GM18873 (cell line): ENCODE results near the gene ADGRL3.

Experiments
- ATAC-seq: cut with Tn5 transposase; IDR thresholded peaks from one replicate; pipeline ENCODE4 v1.9.1; 2021; ENCODE audit warnings: mild to moderate bottlenecking, moderate library complexity, moderate number of reproducible peaks; ENCODE audit not compliant: unreplicated experiment, low FRiP score

The ADGRL3 gene

DNA sequence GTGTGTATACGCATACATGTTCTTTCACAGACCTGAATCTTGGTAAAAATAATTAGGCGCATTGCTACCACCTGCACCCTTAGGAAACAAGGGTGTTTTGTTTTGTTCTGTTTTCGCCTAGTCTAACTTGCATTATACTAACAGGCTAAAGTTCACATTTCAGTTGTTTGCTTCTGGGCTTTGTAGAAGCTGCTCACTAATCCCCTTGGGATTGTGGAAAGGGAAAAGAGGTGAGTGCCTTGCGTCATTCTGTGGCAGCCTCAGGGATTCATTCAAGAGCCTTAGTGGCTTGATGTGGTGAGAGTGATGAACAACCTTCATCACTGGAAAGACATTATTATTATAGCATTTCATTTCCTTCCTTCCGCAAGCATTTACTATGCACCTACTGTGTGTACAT, 331.1 kb downstream of the ADGRL3 start:
- ATAC-seq = no peak

DNA sequence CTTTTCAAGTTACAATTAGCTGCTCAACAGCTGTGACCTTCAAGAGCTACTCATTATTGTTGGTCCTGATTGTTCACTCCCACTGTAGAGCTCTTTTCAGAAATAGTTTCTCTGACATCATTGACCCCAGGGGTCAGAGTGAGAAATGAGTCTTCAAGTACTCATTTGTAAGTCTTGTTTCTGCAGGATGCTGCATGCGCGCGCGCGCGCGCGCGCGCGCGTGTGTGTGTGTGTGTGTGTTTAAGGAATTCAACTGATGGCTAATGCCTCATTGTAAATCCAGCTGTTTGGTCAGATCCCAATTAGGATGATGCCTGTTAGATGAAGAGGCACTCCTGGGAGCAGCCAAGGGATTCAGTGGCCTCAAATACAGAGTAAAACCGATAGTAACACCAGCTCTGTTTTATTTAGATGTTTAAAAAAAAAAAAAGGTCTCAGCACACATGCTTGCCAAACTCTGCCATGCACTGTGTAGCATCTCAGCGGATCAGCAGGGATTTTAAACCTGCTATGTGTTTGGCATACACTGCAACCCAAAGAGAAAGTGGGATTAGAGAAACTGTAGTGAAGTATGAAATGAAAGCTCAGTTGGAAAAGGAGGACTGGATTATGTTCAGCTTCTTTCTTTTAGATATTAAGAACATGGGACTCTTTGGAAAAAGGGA, 332.3 kb downstream of the ADGRL3 start:
- no peak for ATAC-seq

DNA sequence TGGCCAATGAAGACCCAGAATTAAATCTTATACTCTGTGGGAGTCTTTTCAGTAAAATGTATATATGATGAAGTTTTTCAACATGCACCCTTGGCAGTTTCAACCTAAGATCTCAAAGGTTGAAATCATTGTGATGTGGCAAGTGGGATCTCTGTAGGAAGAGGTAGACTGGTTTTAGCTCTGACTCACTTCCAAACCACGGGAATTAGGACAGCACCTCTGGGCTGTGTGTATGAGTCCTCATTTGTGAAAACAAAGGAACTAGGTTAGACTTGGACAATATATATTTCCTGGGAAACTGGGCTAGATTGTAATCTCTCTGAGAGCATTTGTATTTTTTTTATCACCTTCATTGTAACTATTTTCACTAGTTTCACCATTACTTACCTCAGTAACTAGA, 333.0 kb downstream of the ADGRL3 start:
- ATAC-seq = no peak

DNA sequence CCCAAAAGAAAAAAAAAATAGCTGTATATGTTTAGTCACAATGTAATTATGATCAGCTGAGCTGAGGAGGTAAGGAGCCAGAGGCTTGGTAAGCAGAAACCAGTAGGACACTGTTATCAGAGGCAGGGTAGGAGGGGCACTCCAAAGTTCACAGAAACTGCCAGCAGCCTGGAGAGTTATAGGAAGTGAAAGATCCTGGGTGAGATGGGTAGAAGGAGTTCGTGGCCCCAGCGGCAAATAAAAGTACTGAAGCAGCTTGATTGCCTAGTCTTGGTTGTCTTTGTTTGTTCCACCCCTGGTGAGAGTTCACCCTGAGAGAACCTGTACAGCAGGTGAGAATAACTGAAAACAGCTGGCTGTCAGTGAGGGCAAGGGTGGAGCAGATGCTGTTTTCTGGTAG, 340.8 kb downstream of the ADGRL3 start:
- ATAC-seq = no peak

DNA sequence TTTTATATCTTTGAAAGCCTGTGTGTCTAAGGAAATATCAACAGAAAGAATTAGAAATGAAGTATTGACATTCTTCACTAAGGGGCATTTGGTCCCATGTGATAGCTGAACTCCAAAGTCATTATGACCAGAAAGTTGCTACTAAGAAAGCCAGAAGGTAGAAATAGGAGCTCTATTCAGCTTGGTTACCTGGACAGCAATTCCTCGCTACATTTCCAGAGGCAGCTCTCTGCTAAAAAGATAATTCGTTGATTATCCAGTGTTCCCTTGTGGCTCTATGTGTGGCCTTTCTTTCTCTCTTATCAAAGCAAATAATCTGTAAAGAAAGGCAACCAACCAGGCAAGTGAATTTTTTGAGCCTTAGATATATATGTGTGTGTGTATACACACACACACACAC, 341.3 kb downstream of the ADGRL3 start:
- ATAC-seq = no peak

DNA sequence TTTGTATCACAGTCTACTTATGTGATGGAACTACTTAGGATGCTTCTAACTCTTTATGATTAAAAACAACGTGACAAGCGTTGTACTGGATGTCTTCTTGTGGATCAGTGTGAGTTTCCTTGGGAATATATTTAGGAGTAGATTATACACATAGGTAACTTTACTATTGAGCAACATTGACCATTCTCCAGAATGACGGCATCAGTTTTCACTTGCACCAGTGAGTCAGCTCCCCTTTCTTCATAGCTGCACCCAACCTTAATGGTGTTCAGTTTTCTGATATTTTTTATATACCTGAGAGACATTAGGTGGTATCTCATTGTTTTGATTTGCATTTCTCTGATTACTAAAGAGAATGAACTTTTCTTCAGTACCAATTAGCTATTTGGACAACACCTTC, 343.9 kb downstream of the ADGRL3 start:
- ATAC-seq = no peak

DNA sequence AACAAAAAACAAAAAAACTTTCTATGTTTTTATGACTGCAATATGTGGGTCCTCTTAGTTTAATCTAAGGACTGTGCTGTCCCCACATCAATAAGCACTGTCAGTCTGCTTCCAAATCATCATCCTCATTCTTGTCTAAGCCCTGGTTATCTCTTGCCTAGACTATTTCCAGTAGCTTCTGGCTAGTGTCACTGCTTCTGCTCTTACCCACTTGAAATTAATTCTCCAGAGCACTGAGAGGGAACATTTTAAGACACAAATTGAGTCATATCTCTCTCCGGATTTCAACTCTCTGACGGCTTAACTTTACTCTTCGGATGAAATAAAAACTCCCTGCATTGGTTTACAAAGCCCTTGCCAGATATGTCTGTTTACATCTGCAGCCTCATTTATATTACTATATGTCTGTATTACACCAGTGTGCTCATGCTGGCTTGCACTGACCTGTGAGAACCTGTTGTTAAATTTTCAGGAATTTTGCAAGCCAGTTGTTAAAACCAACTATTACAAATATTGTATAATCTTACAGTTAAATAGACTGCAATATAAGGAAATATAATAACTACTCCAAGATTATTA, 345.9 kb downstream of the ADGRL3 start:
- no peak for ATAC-seq

DNA sequence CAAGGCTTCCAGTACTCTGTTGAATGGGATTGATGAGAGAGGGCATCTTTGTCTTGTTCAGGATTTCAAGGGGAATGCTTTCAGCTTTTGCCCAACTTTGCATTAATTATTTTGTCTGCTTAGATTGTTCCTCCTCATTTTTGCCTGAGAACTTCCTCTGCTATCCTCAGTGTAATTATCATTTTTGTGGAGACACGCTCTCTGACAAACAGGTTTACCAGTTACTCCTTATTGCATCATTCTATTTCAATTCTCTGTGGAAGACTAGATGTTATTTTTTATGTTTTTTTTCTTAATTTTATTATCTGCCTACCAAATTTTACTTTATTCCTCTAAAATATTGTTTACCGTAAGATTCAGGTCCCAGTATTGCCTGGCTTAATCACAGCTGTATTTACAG, 349.2 kb downstream of the ADGRL3 start:
- no peak for ATAC-seq

DNA sequence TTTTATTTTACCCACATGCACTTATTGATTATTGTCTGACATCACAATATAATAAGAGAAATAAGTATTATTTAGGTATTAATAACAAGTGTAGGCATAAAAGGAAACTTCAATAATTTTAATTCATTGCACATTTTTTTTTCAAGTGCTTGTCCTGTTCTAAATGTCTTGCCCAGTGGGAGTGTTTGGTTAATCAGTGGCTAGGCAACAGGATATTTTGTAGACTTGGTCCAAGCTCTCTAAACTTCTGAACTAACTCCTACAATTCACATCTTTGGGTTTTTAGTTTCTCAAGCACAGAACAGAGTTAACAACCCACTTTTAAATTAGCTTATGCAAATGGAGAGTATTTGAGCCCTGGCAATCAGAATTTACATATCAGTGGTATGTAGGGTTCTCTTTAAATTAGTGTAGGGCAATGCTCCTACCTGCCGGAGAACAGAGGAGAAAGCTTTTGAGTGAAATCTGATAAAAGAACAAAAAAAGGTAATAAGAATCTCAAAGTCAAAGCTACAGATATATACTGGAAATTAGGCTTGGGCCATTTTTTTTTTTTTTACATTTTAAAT, 353.5 kb downstream of the ADGRL3 start:
- no peak for ATAC-seq

DNA sequence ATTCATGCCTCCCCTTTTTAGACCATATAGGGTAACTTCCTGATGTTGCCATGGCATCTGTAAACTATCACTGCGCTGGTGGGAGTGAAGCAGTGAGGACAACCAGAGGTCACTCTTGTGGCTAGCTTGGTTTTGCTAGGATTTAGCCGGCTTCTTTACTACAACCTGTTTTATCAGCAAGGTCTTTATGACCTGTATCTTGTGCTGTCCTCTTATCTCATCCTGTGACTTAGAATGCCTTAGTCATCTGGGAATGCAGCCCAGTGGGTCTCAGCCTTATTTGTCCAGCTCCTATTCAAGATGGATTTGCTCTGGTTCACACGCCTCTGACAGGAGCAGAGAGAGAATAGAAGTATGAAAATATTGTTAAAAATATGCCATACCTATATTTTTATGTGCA, 355.7 kb downstream of the ADGRL3 start:
- ATAC-seq = no peak

DNA sequence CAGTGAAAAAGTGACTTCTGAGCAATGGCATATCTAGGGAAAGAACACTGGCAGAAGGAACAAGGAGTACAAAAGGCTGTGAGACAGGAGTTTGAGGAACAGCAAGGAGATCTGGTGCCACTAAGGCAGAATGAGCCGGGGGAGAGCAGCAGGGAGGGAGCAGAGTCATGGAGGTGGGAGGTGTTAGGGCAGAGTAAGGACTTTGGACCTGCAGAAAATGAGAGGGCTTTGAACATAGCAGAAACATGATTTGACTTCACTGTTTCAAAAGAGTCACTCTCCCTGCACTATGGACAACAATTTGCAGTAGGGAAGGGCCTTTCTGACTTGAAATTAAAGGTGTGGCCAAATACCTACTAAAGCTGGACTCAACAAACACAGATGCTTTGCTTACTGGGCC, 356.2 kb downstream of the ADGRL3 start:
- no peak for ATAC-seq

DNA sequence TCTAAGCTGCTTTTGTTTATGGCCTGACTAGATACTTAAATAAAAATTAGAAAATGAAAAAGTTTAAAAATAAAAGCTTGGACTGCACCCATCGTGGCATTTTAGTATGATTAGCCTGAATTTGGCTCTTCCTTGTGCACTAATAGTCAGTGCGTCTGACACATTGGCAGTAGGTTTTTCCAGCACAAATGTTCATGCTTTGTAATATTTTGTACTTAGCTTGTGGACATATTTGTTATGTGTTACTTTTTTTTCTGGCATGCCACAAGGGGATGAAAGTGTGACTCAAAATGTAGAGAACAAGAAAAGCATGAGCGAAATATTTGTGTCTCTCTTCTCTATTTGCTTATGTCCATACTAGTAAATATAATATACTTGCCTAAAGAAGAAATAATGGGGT, 359.3 kb downstream of the ADGRL3 start:
- no peak for ATAC-seq

DNA sequence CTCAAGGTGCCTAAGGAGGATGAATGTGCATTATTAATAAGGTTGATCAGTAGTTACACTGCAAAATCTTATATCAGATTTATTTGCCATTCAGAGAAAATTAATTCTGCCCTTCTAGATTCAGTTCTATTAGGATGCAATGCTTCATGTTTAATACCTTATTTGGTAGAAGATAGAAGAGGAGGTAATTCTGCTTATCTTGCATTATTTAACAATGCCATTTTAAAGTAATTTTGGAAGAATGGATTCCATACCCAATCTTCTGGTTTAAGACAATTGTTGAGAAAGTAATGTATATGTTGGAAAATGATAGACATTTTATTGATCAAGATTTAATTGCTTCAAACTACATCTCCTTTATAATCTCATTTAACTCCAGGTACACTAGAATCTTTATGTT, 360.9 kb downstream of the ADGRL3 start:
- no peak for ATAC-seq

DNA sequence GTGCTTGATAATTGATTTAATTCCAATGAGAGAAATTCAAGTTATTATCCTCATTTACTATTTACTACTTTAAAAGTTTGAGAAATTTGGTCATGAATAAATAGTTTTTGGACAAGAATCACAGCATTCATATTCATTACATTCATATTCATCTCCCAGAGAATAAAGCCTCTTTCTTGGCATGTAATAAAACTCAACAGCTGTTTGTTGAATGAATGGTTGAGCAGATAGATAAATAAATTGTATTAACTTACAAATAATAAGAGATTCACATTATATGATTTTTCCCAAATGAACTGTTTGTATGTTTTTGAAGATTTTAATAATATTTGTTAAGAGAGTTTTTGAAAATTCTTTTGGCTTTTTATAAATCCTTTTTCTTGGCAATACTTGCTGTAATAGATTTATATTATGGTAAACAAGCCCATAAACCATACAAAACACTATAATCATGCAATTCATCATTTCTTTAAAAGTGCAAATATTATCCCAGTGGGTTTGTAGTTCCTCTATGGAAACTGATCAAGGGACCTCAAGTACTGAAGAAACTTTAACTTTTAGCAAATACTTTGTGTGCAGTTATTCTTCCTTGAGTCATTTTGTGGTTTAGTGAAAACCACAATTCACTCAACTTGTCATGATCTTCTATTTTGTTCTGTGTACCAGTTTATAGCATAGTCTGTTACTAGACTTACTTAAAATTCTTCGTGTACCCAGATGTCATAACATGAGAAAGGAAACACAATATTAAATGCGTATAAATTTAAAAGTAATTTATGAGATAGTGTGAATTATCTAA, 371.8 kb downstream of the ADGRL3 start:
- no peak for ATAC-seq

DNA sequence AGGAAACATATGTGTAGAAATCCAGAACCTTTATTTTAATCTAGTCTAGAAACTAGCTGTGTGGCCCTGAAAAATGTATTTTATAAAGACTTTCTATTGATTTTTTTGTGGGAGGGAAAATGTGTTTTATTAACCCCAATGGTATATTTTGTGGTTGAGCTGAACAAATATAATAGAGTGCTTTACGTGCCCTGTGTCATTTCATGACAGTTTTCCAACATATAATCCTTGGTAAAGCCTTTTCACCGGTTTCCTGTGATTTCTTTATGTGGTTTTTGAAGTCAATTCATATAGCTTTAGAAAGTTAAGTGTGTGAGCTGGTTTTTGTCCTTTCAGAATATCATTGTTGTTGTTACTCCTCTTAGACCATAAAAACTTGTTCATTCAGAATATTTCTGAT, 375.7 kb downstream of the ADGRL3 start:
- no peak for ATAC-seq

DNA sequence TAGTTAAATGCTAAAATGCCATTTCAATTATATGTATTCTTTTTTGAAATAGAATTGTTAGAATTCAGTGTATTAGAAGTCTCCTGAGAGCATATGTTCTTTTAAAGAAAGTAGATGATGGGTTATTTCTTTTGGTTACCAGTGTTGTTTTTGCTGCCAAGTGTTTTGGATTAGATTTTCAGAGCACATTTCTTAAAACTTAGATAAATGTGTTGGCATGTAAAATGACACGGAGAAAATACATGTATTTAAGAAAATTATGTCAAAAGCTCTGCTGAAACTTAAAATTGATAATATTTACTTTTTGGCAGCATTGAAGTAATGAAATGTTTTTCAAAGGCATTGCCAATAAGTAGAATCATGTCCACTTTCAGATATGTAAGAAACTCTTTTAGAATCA, 379.7 kb downstream of the ADGRL3 start:
- no peak for ATAC-seq

DNA sequence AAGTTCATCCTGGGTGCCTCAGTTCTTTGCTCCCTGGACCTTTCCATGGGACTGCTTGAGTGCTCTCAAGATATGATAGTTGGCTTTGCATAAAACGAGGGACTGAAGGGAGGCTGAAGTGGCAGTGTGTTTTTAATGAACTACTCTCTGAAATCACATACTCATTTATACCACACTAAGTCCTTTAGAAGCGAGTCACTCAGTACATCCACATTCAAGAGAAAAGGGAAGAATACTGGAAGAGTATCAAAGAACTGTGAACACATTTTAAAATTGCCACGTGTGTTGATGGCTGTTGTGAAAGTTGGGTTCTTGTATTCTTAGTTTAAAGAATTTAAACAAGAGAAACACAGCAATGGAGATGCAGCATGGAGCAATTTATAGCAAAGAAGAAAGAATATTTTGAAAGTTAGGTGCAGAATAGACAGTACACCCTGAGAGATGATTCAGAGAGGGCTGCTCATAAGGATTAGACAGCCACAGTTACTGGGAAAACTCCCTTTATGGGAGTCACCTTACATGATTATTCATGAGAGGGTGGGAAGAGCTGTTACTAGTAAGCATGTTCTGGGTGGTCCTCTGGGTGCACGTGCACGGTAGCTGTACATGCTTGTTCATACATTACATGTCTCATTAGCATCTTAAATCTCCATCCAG, 380.7 kb downstream of the ADGRL3 start:
- no peak for ATAC-seq

DNA sequence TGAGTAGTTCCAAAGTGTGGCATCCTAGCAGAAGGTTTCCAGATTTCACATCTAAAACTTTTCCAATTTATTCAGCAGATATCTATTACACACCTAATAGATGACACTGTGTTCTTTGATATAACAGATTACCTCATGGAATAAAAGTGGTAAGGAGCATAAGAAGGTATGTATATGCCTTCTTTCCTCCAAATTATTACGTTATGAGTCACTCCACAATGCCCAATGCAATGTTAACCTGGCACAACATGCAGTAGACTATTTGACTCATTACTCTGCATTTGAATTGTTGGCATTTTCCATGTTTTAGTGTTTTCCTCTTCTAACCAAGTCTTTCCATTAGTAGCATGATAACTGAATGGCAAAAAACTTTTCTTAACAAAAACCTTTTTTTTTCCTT, 383.6 kb downstream of the ADGRL3 start:
- no peak for ATAC-seq

DNA sequence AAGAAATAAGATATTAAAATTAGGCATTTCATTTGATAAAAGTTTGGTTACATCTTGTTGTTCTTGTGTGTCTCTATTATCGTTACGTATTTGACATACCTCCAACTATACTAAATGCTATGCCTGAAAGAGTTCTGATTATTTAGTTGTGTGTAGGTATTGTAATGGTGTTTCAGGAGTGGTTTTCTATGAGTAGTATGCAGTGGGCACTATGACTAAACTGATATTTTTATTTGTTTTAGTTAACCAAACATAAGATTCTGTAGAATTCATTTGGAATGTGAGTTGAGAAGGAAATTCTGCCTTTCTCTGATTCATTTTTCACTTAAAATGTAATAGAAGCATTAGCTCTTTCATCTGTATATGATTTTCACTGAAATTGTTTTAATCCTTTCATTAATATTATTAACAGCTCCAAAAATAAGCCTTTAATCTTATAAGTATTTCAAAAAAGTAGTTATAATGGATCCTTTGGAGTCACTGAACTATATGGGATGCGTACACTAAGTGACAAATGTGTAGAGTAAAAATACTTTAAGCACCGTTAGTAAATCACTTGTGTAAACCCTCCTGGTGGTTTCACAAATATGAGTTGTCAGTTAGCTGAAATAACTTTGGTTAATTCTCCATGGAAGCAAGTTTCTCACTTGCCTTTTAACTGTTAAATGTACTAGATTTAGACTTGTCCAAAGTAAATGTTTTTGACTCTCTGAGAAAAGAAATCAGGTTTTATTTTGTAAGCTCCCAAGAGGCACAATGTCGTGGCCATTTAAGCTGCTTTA, 388.7 kb downstream of the ADGRL3 start:
- ATAC-seq = no peak

DNA sequence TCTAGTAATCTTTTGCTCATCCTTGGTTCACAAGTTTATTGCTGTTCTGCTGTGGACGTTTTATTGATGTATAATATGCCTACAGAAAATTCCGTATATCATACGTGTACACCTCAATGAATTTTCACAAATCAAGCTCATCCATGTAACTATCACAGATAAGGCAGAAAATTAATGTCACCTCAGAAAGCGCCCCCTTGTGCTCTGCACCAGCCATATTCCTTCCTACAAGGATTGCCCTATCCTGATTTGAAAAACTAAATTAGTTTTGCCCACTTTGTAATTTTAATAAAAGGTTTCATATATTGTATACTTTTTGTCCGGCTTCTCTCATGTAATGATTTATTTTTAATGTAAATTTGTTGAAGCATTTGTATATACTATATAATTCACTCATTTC, 390.8 kb downstream of the ADGRL3 start:
- ATAC-seq = no peak
